ENCODE results near the gene TTC3. TPM values are rescaled to one million over a fixed set of nuclear protein-coding genes. Genes with fewer than 3 reads are reported as not detected.

The TTC3 gene
- total and polyA plus RNA-seq, 2 donors (not counting 1 experiment from before 2014, with no cell fraction given) = 42.0 to 163 TPM

DNA sequence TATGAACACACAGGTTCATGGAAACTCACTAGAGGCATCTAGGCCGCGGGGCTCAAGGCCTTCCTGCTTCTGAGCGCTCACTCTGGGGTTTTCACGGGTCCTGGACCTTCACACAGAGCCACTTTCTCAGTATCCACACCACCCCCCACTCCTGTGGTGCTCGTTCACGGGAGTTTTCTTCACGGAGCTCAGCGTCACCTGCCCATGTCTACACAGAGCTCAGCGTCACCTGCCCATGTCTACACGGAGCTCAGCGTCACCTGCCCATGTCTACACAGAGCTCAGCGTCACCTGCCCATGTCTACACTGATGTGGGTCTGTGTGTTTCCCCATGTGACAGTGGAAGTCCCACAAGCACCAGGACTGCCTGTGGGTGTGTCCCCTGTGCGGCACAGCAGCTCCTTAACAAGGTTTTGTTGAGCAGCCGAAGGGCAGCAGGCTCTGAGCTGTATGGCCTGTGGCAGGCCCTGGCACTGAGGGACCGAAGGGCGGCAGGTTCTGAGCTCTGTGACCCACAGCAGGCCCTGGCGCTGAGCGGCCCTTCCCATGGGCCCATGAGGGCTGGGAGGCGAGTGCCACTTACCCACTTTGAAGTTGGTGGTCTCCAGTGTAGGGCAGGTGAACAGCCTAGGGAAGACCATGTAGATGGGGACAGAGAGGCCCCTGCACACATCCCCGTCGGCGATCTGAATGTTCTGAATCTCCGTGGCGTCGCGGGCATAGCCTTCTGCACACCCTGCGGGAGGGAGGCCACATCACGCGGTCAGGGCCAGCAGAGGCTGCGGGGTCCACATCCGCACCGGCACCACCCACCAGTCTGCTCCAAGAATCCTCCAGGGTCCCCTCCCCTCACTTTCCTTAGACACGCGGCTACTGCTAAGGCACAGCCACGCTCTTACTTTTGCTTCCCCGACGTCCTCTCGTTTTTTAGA lies 154.3 kb downstream of the TTC3 start:
- no peak for ATAC-seq (ENCODE audit: low read depth)
- CTCF ChIA-PET = no interaction called here
- intact Hi-C loops (cut with micrococcal nuclease) = no loop called here
- H3K9ac ChIP-seq (ENCODE audit: low read length) = no peak overlapping the region
- H3K36me3 ChIP-seq (replicated peaks in 1 of 2; ENCODE audit: control extremely low read depth in 1 of 2, control insufficient read depth in 1 of 2, extremely low read depth in 1 of 2, insufficient read depth in 2 of 2, low read length in 1 of 2) = peaks cover 0 to 62% of the 10 kb centered on the region in 2 experiments
- no peak overlapping the region for H3K4me2 ChIP-seq (replicated peaks; ENCODE audit: low read depth, low read length, poor library complexity, severe bottlenecking)
- WGBS (ENCODE audit: insufficient coverage) = 98% methylated on average over 38 of the region's 38 CpGs
- peaks cover 20% of the 10 kb centered on the region for H3K79me2 ChIP-seq (ENCODE audit: control insufficient read depth, insufficient read depth, low read length)
- POLR2A ChIA-PET = no interaction called here
- no peak for DNase-seq
- Mint-ChIP-seq H3K4me1 (peaks cover 13% of the 10 kb centered on the region), H3K4me3 (no peak overlapping the region), H3K9me3 (ENCODE audit: insufficient read depth) (no peaks in the 10 kb centered on the region), H3K27me3 (no peaks in the 10 kb centered on the region), H3K27ac (no peak overlapping the region)
- H3K4me3 ChIP-seq (ENCODE audit: control extremely low read depth in 1 of 5, extremely low read depth in 1 of 5, insufficient read depth in 1 of 5, low read depth in 2 of 5, low read length in 4 of 5) = no peak overlapping the region
- no peak overlapping the region for H3K27ac ChIP-seq (ENCODE audit: low read length in 2 of 2)
- H3K9me3 ChIP-seq (ENCODE audit: control extremely low read depth in 1 of 3, control insufficient read depth in 2 of 3, insufficient read depth in 1 of 3, low read length in 2 of 3) = no peaks in the 10 kb centered on the region
- H2AFZ ChIP-seq (ENCODE audit: insufficient read depth, low read depth, low read length, poor library complexity, severe bottlenecking) = no peak overlapping the region
- H3K27me3 ChIP-seq (replicated peaks in 1 of 4; ENCODE audit: control extremely low read depth in 1 of 4, control insufficient read depth in 3 of 4, insufficient read depth in 4 of 4, low read length in 3 of 4) = no peaks in the 10 kb centered on the region
- H3K4me1 ChIP-seq (ENCODE audit: control insufficient read depth in 2 of 2, insufficient read depth in 2 of 2, low read length in 2 of 2) = peaks cover 7 to 17% of the 10 kb centered on the region in 2 donors
- no peaks in the 10 kb centered on the region for H4K20me1 ChIP-seq (ENCODE audit: control insufficient read depth, insufficient read depth, low read length, poor library complexity, severe bottlenecking)
- no peak for TF ChIP-seq EZH2 (IDR thresholded peaks at IDR 0.05; ENCODE audit: borderline replicate concordance, insufficient read depth, low read depth, low read length, poor library complexity, severe bottlenecking)
- TF ChIP-seq, protein P1, sequence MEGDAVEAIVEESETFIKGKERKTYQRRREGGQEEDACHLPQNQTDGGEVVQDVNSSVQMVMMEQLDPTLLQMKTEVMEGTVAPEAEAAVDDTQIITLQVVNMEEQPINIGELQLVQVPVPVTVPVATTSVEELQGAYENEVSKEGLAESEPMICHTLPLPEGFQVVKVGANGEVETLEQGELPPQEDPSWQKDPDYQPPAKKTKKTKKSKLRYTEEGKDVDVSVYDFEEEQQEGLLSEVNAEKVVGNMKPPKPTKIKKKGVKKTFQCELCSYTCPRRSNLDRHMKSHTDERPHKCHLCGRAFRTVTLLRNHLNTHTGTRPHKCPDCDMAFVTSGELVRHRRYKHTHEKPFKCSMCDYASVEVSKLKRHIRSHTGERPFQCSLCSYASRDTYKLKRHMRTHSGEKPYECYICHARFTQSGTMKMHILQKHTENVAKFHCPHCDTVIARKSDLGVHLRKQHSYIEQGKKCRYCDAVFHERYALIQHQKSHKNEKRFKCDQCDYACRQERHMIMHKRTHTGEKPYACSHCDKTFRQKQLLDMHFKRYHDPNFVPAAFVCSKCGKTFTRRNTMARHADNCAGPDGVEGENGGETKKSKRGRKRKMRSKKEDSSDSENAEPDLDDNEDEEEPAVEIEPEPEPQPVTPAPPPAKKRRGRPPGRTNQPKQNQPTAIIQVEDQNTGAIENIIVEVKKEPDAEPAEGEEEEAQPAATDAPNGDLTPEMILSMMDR (IDR thresholded peaks at IDR 0.05) = no peak

DNA sequence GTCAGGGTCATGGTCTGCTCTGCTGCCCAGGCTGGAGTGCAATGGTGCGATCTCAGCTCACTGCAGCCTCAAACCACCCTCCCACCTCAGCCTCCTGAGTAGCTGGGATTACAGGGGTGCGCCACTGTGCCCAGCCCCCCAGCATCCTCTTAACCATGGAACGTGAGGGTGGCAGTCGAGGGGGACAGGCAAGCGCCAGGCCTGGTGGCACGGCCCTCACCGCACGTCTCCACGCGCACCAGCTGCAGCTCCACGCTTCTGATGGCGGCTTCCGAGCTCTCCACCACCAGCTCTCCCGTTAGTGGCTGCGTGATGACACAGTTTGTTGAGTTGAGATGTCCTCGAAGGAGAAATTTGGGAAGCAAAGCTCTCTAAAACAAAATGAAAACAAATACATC lies 154.9 kb downstream of the TTC3 start:
- no peak overlapping the region for H3K4me2 ChIP-seq (replicated peaks; ENCODE audit: low read depth, low read length, poor library complexity, severe bottlenecking)
- Mint-ChIP-seq H3K9me3 (ENCODE audit: insufficient read depth) (no peaks in the 10 kb centered on the region), H3K27me3 (no peaks in the 10 kb centered on the region), H3K27ac (no peak overlapping the region), H3K4me1 (peaks cover 18% of the 10 kb centered on the region), H3K4me3 (no peak overlapping the region)
- H3K79me2 ChIP-seq (ENCODE audit: control insufficient read depth, insufficient read depth, low read length) = peaks cover 20% of the 10 kb centered on the region
- H3K36me3 ChIP-seq (replicated peaks in 1 of 2; ENCODE audit: control extremely low read depth in 1 of 2, control insufficient read depth in 1 of 2, extremely low read depth in 1 of 2, insufficient read depth in 2 of 2, low read length in 1 of 2) = peaks cover 0 to 69% of the 10 kb centered on the region in 2 experiments
- no peak overlapping the region for H3K27ac ChIP-seq (ENCODE audit: low read length in 2 of 2)
- intact Hi-C loops (cut with micrococcal nuclease) = no loop called here
- no peaks in the 10 kb centered on the region for H3K27me3 ChIP-seq (replicated peaks in 1 of 4; ENCODE audit: control extremely low read depth in 1 of 4, control insufficient read depth in 3 of 4, insufficient read depth in 4 of 4, low read length in 3 of 4)
- no peak for ATAC-seq (ENCODE audit: low read depth)
- TF ChIP-seq, protein P1 (IDR thresholded peaks at IDR 0.05) = no peak
- no peak for TF ChIP-seq EZH2 (IDR thresholded peaks at IDR 0.05; ENCODE audit: borderline replicate concordance, insufficient read depth, low read depth, low read length, poor library complexity, severe bottlenecking)
- POLR2A ChIA-PET = no interaction called here
- H3K9me3 ChIP-seq (ENCODE audit: control extremely low read depth in 1 of 3, control insufficient read depth in 2 of 3, insufficient read depth in 1 of 3, low read length in 2 of 3) = no peaks in the 10 kb centered on the region
- H2AFZ ChIP-seq (ENCODE audit: insufficient read depth, low read depth, low read length, poor library complexity, severe bottlenecking) = no peak overlapping the region
- H3K9ac ChIP-seq (ENCODE audit: low read length) = no peak overlapping the region
- peaks cover 7 to 24% of the 10 kb centered on the region in 2 donors for H3K4me1 ChIP-seq (ENCODE audit: control insufficient read depth in 2 of 2, insufficient read depth in 2 of 2, low read length in 2 of 2)
- no peak overlapping the region for H3K4me3 ChIP-seq (ENCODE audit: control extremely low read depth in 1 of 5, extremely low read depth in 1 of 5, insufficient read depth in 1 of 5, low read depth in 2 of 5, low read length in 4 of 5)
- 100% methylated on average over 8 of the region's 16 CpGs for WGBS (ENCODE audit: insufficient coverage)
- H4K20me1 ChIP-seq (ENCODE audit: control insufficient read depth, insufficient read depth, low read length, poor library complexity, severe bottlenecking) = no peaks in the 10 kb centered on the region
- CTCF ChIA-PET = no interaction called here
- DNase-seq = no peak

Data from B cell (primary cell).